HG02938 (cell line): ENCODE data around the gene GTPBP4.
"Not testable (repeated sequence)": the region's sequence is repeated elsewhere in the genome, so short reads cannot be mapped to it uniquely, and the experiment has no call there.

Experiments used
- ATAC-seq: cut with Tn5 transposase; IDR thresholded peaks from one replicate; pipeline ENCODE4 v1.9.1; 2021; ENCODE audit warnings: mild to moderate bottlenecking, moderate library complexity; ENCODE audit not compliant: unreplicated experiment

The GTPBP4 gene

DNA sequence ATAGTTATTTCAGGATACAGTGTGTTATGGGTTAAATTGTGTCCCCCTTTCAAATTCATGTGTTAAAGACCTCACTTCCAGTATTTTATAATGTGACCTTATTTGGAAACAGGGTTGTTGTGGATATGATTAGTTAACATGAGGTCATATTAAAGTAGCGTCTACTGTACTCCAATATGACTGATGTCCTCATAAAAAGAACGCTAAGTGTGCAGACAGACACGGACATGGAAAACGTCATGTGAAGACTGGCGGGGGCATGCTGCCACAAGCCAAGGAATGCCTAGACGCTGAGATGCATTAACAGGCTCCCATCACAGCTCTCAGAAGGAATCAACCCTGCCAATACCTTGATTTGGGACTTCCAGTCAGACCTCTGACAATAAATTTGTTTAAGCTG lies 66.5 kb downstream of the GTPBP4 start:
- ATAC-seq: no peak

DNA sequence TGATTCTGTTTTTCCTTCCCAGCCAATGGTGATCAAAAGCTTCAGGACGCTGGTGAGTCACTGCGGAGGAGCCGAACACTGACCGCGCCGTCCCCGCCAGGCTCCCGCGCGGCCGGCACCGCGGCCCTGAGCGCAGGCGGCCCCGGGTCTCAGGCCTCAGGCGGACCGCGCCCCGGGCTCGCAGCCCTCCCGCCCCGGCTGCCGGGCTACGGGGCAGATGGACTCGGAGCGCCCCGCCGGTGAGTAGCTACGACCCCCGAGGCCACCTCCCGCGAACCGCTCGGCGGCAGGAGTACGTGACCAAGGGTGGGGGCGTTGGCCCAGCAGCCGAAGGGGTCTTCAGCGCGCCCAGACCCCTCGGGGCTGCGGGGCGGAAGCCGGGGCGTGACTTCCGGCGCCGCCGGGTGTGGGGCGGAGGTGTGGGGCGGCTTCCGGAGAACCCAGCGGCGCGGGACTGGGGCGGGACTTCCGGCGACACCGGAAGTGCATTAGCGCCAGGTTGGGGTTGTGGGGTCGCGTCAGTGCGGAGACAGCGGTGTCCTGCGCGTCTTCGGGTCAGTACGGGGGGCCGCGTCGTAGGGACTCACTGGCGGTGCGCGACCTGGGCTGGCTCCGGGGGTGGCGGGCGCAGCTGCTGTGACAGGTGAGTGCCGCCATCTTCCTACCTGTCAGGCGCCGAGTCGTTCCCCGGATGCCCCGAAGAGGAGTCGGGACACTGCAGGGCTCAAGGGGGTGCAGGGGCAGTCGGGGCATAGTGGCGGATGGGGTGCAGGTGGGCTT lies 68.3 kb downstream of the GTPBP4 start, which contains the start of gene WDR37:
Gene WDR37, plus strand, starts transcription at position 60 of the 780 bp plus-strand sequence. CDS start 15,771 bp downstream, outside the sequence.
- ATAC-seq: peak; percentile 87

DNA sequence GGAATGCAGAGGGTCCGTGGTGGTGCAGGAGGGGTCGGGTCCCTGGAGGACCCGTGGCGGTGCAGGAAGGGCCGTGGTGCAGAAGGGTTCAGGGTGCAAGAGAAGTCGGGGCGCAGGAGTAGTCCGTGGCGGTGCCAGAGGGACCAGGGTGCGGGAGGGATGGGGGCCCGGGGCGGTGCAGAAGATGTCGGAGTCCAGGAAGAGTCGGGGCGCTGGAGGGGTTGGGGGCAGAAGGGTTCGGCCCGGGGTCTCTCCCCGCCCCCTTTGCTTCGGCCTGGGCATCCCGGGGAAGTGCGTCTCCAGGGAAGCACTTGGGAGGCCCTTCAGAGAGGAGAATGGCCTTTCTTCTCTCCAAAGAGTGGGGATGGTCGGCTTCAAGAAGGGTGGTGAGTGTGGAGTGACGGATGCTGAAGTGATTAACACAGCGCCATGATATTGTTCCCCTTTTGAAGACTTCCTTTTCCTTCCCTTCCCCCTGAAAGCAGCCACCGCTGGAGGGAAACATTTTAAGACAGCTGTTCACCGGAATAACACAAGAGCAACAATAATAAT lies 68.9 kb downstream of the GTPBP4 start:
- no peak for ATAC-seq

DNA sequence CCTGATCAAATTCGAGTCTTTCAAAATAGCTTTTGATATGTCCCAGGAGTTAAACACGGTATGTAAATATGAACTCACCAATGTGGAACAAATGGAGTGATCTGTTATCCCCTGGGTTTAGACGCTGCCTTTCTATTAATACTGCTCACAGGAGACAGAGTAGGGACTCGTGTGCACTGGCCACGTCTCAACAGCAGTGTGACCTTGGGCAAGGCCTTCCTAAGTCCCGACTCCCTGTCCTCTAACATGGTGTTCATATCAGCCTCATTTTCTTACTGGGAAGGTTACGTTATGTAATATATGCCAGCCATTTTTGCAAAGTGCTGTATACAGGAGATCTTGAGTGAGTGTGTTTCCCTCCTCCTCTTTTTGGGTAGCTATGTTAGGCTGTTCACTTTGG lies 69.8 kb downstream of the GTPBP4 start:
- no peak for ATAC-seq

DNA sequence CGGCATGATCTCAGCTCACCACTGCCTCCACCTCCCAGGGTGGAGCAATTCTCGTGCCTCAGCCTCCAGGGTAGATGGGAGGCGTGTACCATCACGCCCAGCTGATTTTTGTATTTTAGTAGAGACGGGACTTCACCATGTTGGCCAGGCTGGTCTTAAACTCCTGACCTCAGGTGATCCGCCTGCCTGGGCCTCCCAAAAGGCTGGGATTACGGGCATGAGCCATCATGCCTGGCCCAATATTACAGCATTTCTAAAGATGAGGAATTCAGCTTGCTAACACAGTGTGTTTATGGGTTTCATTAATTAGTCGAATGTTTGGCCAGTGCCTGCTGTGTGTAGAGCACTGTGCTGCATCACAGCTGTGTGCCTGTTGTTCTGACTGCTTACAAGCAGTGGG lies 71.7 kb downstream of the GTPBP4 start:
- no peak for ATAC-seq

DNA sequence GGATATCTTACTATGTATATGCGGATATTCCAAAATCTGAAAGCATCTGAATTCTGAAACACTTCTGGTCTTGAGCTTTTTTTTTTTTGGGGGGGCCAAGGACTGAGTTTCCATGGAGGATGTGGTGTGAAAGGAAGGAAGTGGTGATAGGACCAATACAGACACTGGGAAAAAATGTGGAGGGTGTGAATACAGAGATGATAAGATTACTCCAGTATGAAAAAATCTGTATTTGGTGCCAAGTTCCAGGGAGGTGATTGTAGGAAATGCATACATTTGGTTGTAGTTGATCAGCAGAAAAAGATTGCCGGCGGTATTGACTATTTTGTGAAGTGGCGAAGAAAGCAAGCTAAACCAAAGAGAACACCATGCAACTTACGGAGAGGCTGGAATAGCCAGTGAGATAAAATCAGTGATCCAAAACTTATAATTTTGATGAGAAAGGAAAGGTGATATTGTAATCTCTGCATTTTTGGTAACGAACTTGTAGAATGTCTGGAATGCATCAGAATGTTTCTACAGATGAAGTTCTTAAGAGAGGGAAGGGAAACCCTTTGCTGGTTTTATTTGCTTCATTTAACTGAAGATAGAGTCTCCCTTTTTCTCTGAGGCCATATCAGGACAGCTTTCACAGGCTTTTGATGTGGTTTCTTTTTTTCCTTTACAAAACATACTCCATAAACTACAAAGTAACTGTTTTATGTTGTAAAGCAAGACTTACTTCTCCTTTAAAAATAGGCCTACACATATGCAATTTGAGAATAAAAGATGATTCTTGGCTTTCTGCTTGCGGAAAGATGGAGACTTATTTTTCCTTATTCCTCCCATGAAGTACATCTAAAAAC lies 73.9 kb downstream of the GTPBP4 start:
- ATAC-seq: no peak

DNA sequence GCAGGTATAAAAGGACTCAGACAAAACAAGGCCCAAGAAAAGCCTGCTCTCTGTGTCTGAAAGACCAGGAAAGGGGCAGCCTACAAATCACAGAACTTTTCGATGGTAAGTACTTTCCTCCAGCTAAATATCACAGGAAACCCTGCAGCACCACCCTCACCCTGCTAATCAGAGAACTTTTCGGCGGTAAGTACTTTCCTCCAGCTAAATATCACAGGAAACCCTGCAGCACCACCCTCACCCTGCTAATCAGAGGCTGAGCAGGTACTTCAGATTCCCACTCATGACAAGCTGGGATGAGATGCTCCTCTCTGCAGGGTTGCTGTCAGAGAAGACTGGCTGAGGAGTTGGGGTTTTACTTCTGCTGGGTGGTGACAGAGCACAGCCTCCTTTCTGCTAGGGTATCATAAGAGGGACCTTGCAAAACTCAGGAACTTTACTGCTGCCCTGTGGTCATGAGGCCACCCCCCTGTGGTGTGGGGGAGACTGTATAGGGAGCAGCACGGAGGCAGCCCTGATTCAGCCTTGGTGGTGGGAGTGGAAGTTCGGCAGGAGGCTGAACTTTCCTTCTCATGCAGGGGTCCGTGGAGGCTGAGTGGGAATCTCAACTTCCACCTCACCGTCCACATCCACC lies 75.1 kb downstream of the GTPBP4 start:
- no peak for ATAC-seq

DNA sequence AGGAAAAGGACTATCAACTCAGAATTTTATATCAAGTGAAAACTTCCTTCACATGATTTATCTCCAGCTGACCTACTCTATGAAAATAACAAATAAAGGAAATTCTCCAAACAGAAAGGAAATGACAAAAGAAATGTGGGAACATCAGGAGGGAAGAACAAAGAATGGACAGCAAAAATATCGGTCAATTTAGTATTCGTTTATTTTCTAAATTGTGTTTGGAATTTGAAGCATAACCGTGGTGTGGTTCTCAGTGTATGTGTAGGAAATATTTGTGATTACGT lies 76.7 kb downstream of the GTPBP4 start:
- ATAC-seq: no peak

DNA sequence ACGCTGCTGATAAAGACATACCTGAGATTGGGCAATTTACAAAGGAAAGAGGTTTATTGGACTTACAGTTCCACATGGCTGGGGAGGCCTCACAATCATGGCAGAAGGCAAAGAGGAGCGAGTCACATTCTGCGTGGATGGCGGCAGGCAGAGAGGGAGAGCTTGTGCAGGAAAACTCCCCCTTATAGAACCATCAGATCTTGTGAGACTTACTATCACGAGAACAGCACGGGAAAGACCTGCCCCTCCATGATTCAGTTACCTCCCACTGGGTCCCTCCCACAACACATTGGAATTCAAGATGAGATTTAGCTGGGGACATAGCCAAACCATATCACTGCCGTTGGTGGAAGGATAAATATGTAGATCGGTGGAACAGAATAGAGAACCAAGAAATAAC lies 78.5 kb downstream of the GTPBP4 start:
- ATAC-seq: not testable (repeated sequence)

DNA sequence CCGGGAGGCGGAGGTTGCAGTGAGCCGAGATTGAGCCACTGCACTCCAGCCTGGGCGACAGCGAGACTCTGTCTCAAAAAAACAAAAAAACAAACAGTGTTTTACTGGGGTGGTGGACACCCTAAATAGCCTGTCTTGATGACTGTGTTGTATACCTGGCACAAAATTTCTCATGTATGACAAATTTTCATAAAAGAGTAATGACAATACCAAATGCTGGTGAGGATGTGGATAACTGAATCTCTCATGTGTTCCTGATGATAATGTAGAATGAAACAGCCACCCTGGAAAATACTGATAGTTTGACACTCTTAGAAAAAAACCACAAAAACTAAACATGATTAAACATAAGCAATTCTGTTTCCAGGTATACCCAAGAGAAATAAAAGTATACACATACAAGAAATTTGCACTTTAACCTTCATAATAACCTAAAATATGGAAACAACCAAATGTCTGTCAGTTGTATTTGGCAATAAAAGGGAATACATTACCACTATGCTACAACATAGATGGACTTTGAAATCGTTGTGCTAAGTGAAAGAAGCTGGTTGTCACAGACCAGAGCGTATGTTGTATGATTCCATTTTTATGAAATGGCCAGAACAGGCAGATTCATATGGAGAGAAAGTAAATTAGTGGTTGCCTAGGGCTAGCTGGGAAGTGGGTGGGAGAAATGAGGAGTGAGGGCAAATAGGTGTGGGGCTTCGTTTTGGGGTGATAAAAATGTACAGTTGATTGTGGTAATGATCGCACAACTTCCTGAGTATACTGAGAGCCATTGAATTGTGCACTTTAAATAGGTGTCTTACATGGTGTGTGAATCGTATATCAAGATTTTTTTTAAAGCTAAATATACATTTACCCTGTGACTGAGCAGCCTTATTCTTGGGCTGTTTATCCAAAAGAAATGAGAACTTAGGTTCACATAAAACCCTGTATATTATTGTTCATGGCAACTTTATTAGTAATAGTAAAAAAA lies 80.4 kb downstream of the GTPBP4 start:
- no peak for ATAC-seq
